BJ (cell line): Measurements from ENCODE around the gene PRKAR1B. TPM values are rescaled to one million over a fixed set of nuclear protein-coding genes. Genes with fewer than 3 reads are reported as not detected.
"Not testable (repeated sequence)": the region's sequence is repeated elsewhere in the genome, so short reads cannot be mapped to it uniquely, and the experiment has no call there.

ENCODE experiments used
- CTCF ChIA-PET: fragments of 350-600 bp; formaldehyde crosslinking; extraction: SDS; loops from one replicate; lab custom pipeline; 2021; ENCODE audit warnings: antibody characterized with exemption, inconsistent platforms; lab: Yijun Ruan, JAX
- POLR2A ChIA-PET: fragments of 300-600 bp; sonication (Branson Sonifier 250); formaldehyde crosslinking; extraction: SDS; loops from one replicate; lab custom pipeline; 2021; ENCODE audit warnings: antibody characterized with exemption; lab: Charles Lee
- DNase-seq: peaks from one replicate; pipeline ENCODE4 v3.0.0-alpha.2; 2011; ENCODE audit warnings: low read depth
- H3K27me3 ChIP-seq: 2 replicates; pipeline ENCODE4 v1.6.0; 2011; ENCODE audit warnings: low read length; ENCODE audit not compliant: control insufficient read depth, insufficient read depth
- H3K36me3 ChIP-seq: 2 replicates; pipeline ENCODE4 v1.5.1; 2011; ENCODE audit warnings: low read length; ENCODE audit not compliant: control insufficient read depth, insufficient read depth
- H3K4me3 ChIP-seq: 2 replicates; pipeline ENCODE4 v1.5.1; 2011; ENCODE audit warnings: low read depth, mild to moderate bottlenecking, control low read depth, low read length
- polyA plus RNA-seq: library from polyadenylated mRNA; depleted of rRNA; stranded (reverse); fragments of >200 nt; gene quantifications from 2 replicates; pipeline ENCODE4 v1.2.3, GENCODE V29; 2011
- TF ChIP-seq, protein P1 (sequence below): IDR thresholded peaks from 2 replicates; pipeline ENCODE4 v1.5.1; 2011; ENCODE audit warnings: low read depth, mild to moderate bottlenecking, control low read depth, inconsistent platforms, low read length, moderate library complexity; ENCODE audit not compliant: insufficient read depth

Gene PRKAR1B
- polyA plus RNA-seq, 1 experiment, result 7.4 TPM

GRCh38 chr7:754531-755412, 27.7 kb upstream of the PRKAR1B start:
- POLR2A ChIA-PET, result no interaction called here
- peaks cover 24% of the 10 kb centered on the region for H3K36me3 ChIP-seq
- CTCF ChIA-PET, result interaction anchor here (1.2 kb wide), 1 partner anchor 433 kb away, joined by 5 read pairs; no protein-coding TSS in a partner anchor
- TF ChIP-seq, protein P1, sequence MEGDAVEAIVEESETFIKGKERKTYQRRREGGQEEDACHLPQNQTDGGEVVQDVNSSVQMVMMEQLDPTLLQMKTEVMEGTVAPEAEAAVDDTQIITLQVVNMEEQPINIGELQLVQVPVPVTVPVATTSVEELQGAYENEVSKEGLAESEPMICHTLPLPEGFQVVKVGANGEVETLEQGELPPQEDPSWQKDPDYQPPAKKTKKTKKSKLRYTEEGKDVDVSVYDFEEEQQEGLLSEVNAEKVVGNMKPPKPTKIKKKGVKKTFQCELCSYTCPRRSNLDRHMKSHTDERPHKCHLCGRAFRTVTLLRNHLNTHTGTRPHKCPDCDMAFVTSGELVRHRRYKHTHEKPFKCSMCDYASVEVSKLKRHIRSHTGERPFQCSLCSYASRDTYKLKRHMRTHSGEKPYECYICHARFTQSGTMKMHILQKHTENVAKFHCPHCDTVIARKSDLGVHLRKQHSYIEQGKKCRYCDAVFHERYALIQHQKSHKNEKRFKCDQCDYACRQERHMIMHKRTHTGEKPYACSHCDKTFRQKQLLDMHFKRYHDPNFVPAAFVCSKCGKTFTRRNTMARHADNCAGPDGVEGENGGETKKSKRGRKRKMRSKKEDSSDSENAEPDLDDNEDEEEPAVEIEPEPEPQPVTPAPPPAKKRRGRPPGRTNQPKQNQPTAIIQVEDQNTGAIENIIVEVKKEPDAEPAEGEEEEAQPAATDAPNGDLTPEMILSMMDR, result no peak
- no peaks in the 10 kb centered on the region for H3K27me3 ChIP-seq
- H3K4me3 ChIP-seq, result no peak overlapping the region
- no peak for DNase-seq

DNA sequence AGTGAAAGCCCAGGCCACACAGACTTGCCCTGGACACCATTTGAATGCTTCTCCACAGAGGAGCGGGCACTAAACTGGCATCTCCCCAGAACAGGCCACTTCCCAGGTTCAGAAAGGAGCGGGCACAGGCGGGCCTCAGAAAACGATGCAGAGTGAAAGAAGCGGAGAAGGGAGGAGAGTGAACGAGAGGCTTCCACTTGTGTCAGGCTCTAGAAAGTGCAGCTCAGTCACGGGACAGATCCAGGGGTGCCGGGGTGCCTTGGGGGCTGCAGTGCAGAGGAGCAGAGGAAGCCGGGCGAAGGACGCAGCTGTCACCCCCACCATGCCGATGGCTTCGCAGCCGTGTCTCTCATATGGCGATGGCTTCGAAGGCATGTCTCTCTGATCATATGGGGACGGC, 26.1 kb upstream of the PRKAR1B start:
- ChIA-PET POLR2A (no interaction called here), CTCF (interaction anchor here (1.4 kb wide), 1 partner anchor 21 kb away, joined by 3 read pairs; no protein-coding TSS in a partner anchor)
- Histone ChIP-seq H3K4me3 (no peak overlapping the region), H3K27me3 (no peaks in the 10 kb centered on the region), H3K36me3 (peaks cover 22% of the 10 kb centered on the region)
- no peak for DNase-seq
- TF ChIP-seq, protein P1, result no peak

- H3K4me3 ChIP-seq, H3K27me3 ChIP-seq, POLR2A ChIA-PET, DNase-seq: not testable (repeated sequence)
- peaks cover 16% of the 10 kb centered on the region for H3K36me3 ChIP-seq
- CTCF ChIA-PET, result interaction anchor here (1.4 kb wide), 1 partner anchor 21 kb away, joined by 3 read pairs; no protein-coding TSS in a partner anchor
These were observed 25.2 kb upstream of the PRKAR1B start for GRCh38 chr7:752256-752655.

- peaks cover 13% of the 10 kb centered on the region for H3K36me3 ChIP-seq
- TF ChIP-seq, protein P1, result no peak
- POLR2A ChIA-PET, result no interaction called here
These were observed 24.7 kb upstream of the PRKAR1B start for GRCh38 chr7:751826-752225.

DNA sequence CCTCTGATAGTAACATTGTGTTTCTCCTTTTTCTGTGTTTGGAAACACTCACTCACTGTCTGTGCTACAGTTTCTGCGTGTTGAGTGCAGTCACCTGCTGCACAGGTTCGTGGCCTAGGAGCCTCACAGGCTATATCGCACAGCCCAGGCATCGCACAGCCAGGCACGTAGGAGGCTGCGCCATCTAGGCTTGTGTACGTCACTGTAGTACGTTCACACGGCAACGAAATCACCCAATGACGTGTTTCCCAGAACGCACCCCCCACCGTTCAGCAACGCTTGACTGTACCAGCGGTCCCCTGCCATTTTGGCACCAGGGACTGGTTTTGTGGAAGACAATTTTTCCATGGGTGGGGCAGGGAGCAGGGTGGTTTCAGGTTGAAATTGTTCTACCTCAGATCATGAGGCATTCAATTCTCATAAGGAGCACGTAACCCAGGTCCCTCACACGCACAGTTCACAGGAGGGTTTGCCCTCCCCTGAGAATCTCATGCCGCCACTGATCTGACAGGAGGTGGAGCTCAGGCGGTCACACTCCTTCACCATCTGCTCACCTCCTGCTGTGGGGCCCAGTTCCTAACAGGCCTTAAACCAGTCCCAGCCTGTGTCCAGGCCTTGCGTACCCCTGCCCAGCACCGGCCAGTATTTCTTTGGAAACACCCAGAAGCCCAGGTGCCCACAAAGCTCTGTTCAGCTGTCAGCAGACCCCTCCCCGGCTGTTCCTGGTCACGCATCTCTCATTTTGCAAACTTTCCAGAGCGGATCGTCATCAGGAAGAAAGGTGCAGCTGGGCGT, 23.2 kb upstream of the PRKAR1B start:
- no peak for DNase-seq
- TF ChIP-seq, protein P1, result no peak
- POLR2A ChIA-PET, result no interaction called here
- CTCF ChIA-PET, result interaction anchor here (1.3 kb wide), 1 partner anchor 15 kb away, joined by 4 read pairs; no protein-coding TSS in a partner anchor
- Histone ChIP-seq H3K36me3 (peaks cover 11% of the 10 kb centered on the region), H3K4me3 (no peak overlapping the region), H3K27me3 (no peaks in the 10 kb centered on the region)

More at GRCh38 chr7:751826-752225, 24.7 kb upstream of the PRKAR1B start:
- H3K27me3 ChIP-seq, result no peaks in the 10 kb centered on the region
- CTCF ChIA-PET, result no interaction called here
- no peak for DNase-seq
- H3K4me3 ChIP-seq, result no peak overlapping the region
